Measurements from ENCODE around the gene AFF3.

- TF ChIP-seq, protein P1, sequence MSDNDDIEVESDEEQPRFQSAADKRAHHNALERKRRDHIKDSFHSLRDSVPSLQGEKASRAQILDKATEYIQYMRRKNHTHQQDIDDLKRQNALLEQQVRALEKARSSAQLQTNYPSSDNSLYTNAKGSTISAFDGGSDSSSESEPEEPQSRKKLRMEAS (IDR thresholded peaks at IDR 0.05; ENCODE audit: low read depth, low read length): no peak
- TF ChIP-seq ZNF217 (IDR thresholded peaks at IDR 0.05): no peak
- TF ChIP-seq HDGF (IDR thresholded peaks at IDR 0.05): no peak
- no peak for TF ChIP-seq YBX1 (IDR thresholded peaks at IDR 0.05)
- TF ChIP-seq ZNF274 (IDR thresholded peaks at IDR 0.05; ENCODE audit: insufficient read depth, insufficient read length): no peak
Measured at GRCh38 chr2:100178864-100179263, 36.5 kb upstream of the AFF3 start.

Data from GM12878 (cell line).